ENCODE data around the gene PRUNE2.

GRCh38 chr9:76729980-76730737 lies 175.8 kb downstream of the PRUNE2 start:
- TF ChIP-seq, protein P1, sequence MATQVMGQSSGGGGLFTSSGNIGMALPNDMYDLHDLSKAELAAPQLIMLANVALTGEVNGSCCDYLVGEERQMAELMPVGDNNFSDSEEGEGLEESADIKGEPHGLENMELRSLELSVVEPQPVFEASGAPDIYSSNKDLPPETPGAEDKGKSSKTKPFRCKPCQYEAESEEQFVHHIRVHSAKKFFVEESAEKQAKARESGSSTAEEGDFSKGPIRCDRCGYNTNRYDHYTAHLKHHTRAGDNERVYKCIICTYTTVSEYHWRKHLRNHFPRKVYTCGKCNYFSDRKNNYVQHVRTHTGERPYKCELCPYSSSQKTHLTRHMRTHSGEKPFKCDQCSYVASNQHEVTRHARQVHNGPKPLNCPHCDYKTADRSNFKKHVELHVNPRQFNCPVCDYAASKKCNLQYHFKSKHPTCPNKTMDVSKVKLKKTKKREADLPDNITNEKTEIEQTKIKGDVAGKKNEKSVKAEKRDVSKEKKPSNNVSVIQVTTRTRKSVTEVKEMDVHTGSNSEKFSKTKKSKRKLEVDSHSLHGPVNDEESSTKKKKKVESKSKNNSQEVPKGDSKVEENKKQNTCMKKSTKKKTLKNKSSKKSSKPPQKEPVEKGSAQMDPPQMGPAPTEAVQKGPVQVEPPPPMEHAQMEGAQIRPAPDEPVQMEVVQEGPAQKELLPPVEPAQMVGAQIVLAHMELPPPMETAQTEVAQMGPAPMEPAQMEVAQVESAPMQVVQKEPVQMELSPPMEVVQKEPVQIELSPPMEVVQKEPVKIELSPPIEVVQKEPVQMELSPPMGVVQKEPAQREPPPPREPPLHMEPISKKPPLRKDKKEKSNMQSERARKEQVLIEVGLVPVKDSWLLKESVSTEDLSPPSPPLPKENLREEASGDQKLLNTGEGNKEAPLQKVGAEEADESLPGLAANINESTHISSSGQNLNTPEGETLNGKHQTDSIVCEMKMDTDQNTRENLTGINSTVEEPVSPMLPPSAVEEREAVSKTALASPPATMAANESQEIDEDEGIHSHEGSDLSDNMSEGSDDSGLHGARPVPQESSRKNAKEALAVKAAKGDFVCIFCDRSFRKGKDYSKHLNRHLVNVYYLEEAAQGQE (IDR thresholded peaks at IDR 0.05; ENCODE audit: insufficient replicate concordance, low read depth) = no peak
- TF ChIP-seq CTCF (IDR thresholded peaks at IDR 0.05; ENCODE audit: insufficient read depth, low read length) (no peak), POLR2AphosphoS5 (IDR thresholded peaks at IDR 0.05; ENCODE audit: low read depth) (no peak), SPI1 (IDR thresholded peaks at IDR 0.05; ENCODE audit: borderline replicate concordance, low read depth) (no peak), GABPA (IDR thresholded peaks at IDR 0.05; ENCODE audit: low read depth) (no peak)

Data from HL-60 (cell line).